Measurements from ENCODE around the gene PCGF3. TPM values are rescaled to one million over a fixed set of nuclear protein-coding genes. Genes with fewer than 3 reads are reported as not detected.

PCGF3 gene
- total RNA-seq, 1 experiment from 2014 or later = 66.3 TPM

DNA sequence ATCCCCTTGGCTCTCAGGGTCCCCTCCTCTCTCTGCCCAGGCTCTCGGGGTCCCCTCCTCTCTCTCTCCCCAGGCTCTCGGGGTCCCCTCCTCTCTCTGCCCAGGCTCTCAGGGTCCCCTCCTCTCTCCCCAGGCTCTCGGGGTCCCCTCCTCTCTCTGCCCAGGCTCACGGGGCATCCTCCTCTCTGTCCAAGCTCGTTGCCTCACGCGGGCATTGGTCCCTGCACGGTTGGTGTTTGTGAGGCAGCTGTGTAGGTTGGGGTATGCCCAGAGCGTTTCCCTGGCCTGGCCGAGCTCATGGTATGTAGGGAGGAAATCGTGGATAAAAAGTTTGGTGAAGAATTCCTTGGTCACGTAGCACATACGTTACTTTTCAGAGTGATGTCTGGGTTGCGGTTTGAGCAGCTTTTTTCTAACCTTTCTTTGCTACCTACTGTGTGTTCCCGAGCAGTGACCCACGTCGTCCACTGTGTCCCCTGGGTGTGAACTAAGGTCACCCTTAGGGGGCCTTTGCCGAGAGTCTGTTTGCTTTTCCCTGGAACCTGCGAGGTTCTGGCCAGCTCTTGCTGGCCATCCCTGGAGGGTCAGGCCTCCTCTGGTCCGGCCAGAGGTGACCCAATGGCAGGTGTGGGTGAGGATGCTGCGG is 36.6 kb downstream of the PCGF3 start:
- ATAC-seq = no peak
- ChIA-PET RAD21 (ENCODE audit: low non-redundant PET in 1 of 2, low total read pairs in 2 of 2, uncharacterized antibody in 2 of 2, unreplicated experiment in 2 of 2) (interaction anchor here (1.0 to 1.2 kb wide), 2 partner anchors 245 kb away, joined by 3 to 4 read pairs; partner anchors contain the start of gene IDUA (in 2 of the 2)), POLR2A (no interaction called here), CTCF (interaction anchor here (0.6 to 1.6 kb wide), 11 partner anchors 15 to 411 kb away, joined by 3 to 5 read pairs (median 3); partner anchors contain the start of genes GAK, IDUA and TMEM175)
- no peaks in the 10 kb centered on the region for H4K20me1 ChIP-seq (ENCODE audit: insufficient read depth)
- no peak for DNase-seq (ENCODE audit: low read depth, low spot score)
- H3K9ac ChIP-seq (ENCODE audit: low read length) = no peak overlapping the region
- intact Hi-C loops (cut with micrococcal nuclease) = no loop called here
- no peaks in the 10 kb centered on the region for H3K27me3 ChIP-seq (ENCODE audit: insufficient read depth, low read length)
- no TSS peak for BruUV-seq (replicated peaks)
- H2AFZ ChIP-seq (ENCODE audit: low read depth, low read length, poor library complexity, severe bottlenecking) = no peak overlapping the region
- no peak overlapping the region for H3K4me3 ChIP-seq (replicated peaks in 1 of 2; ENCODE audit: low read depth in 1 of 2, low read length in 2 of 2)
- H3K4me1 ChIP-seq (ENCODE audit: control insufficient read depth in 1 of 2, insufficient read depth in 2 of 2, low read length in 2 of 2) = no peaks in the 10 kb centered on the region
- H3K4me2 ChIP-seq (ENCODE audit: low read length) = no peak overlapping the region
- H3K27ac ChIP-seq (ENCODE audit: low read depth, low read length) = no peak overlapping the region
- H3K36me3 ChIP-seq (ENCODE audit: control insufficient read depth in 1 of 2, insufficient read depth in 2 of 2, low read length in 2 of 2) = peaks cover 0 to 9% of the 10 kb centered on the region in 2 experiments; a peak in 3 of 4 replicates
- TF ChIP-seq SRF (IDR thresholded peaks at IDR 0.05; ENCODE audit: low read depth) (no peak), ZFX (IDR thresholded peaks at IDR 0.05) (no peak), EZH2 (IDR thresholded peaks at IDR 0.05) (no peak), TCF7L2 (IDR thresholded peaks at IDR 0.05; ENCODE audit: borderline replicate concordance, extremely low read depth, insufficient read depth, insufficient read length) (no peak), SIN3A (IDR thresholded peaks at IDR 0.05; ENCODE audit: low read depth) (no peak), CEBPB (IDR thresholded peaks at IDR 0.05; ENCODE audit: low read depth) (no peak), EZH2phosphoT487 (IDR thresholded peaks at IDR 0.05; ENCODE audit: borderline replicate concordance) (no peak)
- TF ChIP-seq, protein P1, sequence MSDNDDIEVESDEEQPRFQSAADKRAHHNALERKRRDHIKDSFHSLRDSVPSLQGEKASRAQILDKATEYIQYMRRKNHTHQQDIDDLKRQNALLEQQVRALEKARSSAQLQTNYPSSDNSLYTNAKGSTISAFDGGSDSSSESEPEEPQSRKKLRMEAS (IDR thresholded peaks at IDR 0.05) = no peak
- no peaks in the 10 kb centered on the region for H3K9me2 ChIP-seq (ENCODE audit: insufficient read depth)
- no peaks in the 10 kb centered on the region for H3K79me2 ChIP-seq (ENCODE audit: insufficient read depth, low read length)
- H3K9me3 ChIP-seq (ENCODE audit: control insufficient read depth in 1 of 2, insufficient read depth in 1 of 2, low read depth in 1 of 2, low read length in 2 of 2) = no peaks in the 10 kb centered on the region

DNA sequence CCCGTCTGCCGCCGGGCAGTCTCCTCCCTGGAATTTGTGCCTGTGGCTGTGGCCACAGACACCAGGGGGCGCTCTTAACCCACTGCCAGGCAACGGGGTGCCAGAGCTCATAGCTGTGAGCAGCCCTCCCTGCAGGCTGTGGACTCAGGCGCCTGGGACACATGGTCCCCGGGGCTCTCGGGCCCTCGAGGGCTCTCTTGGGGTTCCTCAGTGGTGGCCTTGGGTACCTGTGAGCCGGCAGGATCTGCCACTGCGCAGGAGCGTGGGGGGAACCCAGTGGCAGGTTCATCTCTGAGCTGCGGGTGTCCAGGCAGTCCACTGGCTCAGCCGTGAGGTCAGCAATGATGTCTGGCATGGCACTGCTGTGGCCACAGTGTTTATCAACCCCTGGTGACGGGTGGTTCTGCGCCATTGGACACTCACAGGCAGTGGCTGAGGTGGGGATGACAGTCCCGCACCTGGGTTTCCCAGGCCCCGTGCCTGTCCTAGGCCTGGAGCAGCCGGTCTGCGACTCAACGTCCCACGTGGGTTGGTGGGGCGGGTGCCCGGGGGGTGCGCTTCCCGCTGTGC is 37.2 kb downstream of the PCGF3 start:
- ChIA-PET POLR2A (no interaction called here), RAD21 (ENCODE audit: low non-redundant PET in 1 of 2, low total read pairs in 2 of 2, uncharacterized antibody in 2 of 2, unreplicated experiment in 2 of 2) (interaction anchor here (0.7 to 1.2 kb wide), 3 partner anchors 244 to 886 kb away, joined by 3 to 4 read pairs (median 4); partner anchors contain the start of gene IDUA (in 2 of the 2)), CTCF (interaction anchor here (0.6 to 1.6 kb wide), 11 partner anchors 15 to 410 kb away, joined by 3 to 5 read pairs (median 3); partner anchors contain the start of genes GAK, IDUA and TMEM175)
- H3K27ac ChIP-seq (ENCODE audit: low read depth, low read length) = no peak overlapping the region
- no peak overlapping the region for H2AFZ ChIP-seq (ENCODE audit: low read depth, low read length, poor library complexity, severe bottlenecking)
- intact Hi-C loops (cut with micrococcal nuclease) = no loop called here
- peak; percentile 13 for DNase-seq (ENCODE audit: low read depth, low spot score)
- H3K9me3 ChIP-seq (ENCODE audit: control insufficient read depth in 1 of 2, insufficient read depth in 1 of 2, low read depth in 1 of 2, low read length in 2 of 2) = no peaks in the 10 kb centered on the region
- H4K20me1 ChIP-seq (ENCODE audit: insufficient read depth) = no peaks in the 10 kb centered on the region
- no peak overlapping the region for H3K4me3 ChIP-seq (replicated peaks in 1 of 2; ENCODE audit: low read depth in 1 of 2, low read length in 2 of 2)
- TF ChIP-seq, protein P2, sequence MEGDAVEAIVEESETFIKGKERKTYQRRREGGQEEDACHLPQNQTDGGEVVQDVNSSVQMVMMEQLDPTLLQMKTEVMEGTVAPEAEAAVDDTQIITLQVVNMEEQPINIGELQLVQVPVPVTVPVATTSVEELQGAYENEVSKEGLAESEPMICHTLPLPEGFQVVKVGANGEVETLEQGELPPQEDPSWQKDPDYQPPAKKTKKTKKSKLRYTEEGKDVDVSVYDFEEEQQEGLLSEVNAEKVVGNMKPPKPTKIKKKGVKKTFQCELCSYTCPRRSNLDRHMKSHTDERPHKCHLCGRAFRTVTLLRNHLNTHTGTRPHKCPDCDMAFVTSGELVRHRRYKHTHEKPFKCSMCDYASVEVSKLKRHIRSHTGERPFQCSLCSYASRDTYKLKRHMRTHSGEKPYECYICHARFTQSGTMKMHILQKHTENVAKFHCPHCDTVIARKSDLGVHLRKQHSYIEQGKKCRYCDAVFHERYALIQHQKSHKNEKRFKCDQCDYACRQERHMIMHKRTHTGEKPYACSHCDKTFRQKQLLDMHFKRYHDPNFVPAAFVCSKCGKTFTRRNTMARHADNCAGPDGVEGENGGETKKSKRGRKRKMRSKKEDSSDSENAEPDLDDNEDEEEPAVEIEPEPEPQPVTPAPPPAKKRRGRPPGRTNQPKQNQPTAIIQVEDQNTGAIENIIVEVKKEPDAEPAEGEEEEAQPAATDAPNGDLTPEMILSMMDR (IDR thresholded peaks at IDR 0.05 in 2 of 3, conservative IDR thresholded peaks at IDR 0.05 in 1 of 3; ENCODE audit: borderline replicate concordance in 1 of 3, insufficient read depth in 1 of 3, low read depth in 2 of 3, low read length in 2 of 3) = peak; percentile 73 to 97 (median 93)
- TF ChIP-seq RAD21 (IDR thresholded peaks at IDR 0.05; ENCODE audit: low read depth) (peak; percentile 88), ZFX (IDR thresholded peaks at IDR 0.05) (no peak), ZNF274 (IDR thresholded peaks at IDR 0.05; ENCODE audit: low read depth, low read length) (no peak)
- H3K36me3 ChIP-seq (ENCODE audit: control insufficient read depth in 1 of 2, insufficient read depth in 2 of 2, low read length in 2 of 2) = peaks cover 0 to 3% of the 10 kb centered on the region in 2 experiments; a peak in 2 of 4 replicates
- H3K9me2 ChIP-seq (ENCODE audit: insufficient read depth) = no peaks in the 10 kb centered on the region
- no peak overlapping the region for H3K9ac ChIP-seq (ENCODE audit: low read length)
- no TSS peak for BruUV-seq (replicated peaks)
- H3K4me1 ChIP-seq (ENCODE audit: control insufficient read depth in 1 of 2, insufficient read depth in 2 of 2, low read length in 2 of 2) = no peaks in the 10 kb centered on the region
- no peaks in the 10 kb centered on the region for H3K27me3 ChIP-seq (ENCODE audit: insufficient read depth, low read length)
- no peak overlapping the region for H3K4me2 ChIP-seq (ENCODE audit: low read length)
- peak; percentile 97 for ATAC-seq
- H3K79me2 ChIP-seq (ENCODE audit: insufficient read depth, low read length) = peaks cover 2% of the 10 kb centered on the region; the same call in 1 of the 2 replicates
